ENCODE data around the gene FAM9A. TPM values are rescaled to one million over a fixed set of nuclear protein-coding genes. Genes with fewer than 3 reads are reported as not detected.
A peak's percentile ranks its signal among the peaks of the same experiment; 100 is the strongest.
"Not testable (repeated sequence)": the region's sequence is repeated elsewhere in the genome, so short reads cannot be mapped to it uniquely, and the experiment has no call there.

FAM9A gene
- total and polyA plus RNA-seq, 8 donors, result 0.08 to 0.43 (median 0.24) TPM; not detected in 3

DNA sequence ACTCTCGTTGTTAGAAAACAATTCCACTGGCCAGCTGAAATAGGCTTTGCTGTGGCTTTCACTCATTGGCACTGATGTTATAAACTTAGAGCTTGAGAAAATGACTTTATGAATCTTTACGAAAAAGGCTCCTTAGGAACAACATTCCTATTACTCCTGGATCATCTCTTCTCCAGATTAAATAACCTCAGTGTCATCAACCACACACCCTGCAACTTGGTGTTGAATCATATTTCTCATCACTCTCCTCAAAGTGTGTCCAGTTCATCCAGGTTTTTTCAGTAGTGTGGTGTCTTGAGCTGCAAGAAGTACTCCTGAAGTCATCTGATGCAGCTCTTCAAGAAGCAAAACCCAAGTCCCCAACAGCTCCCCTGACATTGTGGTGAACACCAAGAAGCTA lies 41.2 kb downstream of the FAM9A start:
- H3K27ac ChIP-seq, result no peak overlapping the region
- intact Hi-C loops (cut with DNase I), result no loop called here
- H3K4me1 ChIP-seq, result no peaks in the 10 kb centered on the region
- peaks cover 0 to 3% of the 10 kb centered on the region in 2 donors for H3K27me3 ChIP-seq
- DNase-seq (no peak), ATAC-seq (no peak)
- TF ChIP-seq, protein P1, sequence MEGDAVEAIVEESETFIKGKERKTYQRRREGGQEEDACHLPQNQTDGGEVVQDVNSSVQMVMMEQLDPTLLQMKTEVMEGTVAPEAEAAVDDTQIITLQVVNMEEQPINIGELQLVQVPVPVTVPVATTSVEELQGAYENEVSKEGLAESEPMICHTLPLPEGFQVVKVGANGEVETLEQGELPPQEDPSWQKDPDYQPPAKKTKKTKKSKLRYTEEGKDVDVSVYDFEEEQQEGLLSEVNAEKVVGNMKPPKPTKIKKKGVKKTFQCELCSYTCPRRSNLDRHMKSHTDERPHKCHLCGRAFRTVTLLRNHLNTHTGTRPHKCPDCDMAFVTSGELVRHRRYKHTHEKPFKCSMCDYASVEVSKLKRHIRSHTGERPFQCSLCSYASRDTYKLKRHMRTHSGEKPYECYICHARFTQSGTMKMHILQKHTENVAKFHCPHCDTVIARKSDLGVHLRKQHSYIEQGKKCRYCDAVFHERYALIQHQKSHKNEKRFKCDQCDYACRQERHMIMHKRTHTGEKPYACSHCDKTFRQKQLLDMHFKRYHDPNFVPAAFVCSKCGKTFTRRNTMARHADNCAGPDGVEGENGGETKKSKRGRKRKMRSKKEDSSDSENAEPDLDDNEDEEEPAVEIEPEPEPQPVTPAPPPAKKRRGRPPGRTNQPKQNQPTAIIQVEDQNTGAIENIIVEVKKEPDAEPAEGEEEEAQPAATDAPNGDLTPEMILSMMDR (IDR thresholded peaks at IDR 0.05), result no peak
- no peak overlapping the region for H3K4me3 ChIP-seq
- H3K36me3 ChIP-seq, result no peaks in the 10 kb centered on the region
- H3K9me3 ChIP-seq, result no peaks in the 10 kb centered on the region

DNA sequence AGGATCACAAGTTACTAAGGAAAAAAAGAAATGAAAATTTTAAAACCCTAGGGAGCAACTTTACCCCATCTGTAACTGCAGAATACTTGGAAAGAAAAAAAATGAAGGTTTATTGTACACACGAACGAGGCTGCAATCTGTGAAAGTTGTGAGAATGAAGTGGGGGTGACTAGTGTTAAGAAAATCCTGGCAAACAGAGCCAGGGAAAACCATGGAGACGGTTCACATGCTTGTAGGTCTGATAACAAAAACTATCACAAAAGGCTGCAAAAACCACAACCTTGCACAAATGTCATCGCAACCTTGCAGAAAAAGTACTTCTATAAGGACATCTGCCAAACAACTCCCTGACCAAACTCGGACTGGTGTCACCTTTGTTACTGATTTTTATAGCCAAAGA lies 42.5 kb downstream of the FAM9A start:
- intact Hi-C loops (cut with DNase I); H3K27me3 ChIP-seq; H3K4me1 ChIP-seq; H3K9me3 ChIP-seq; H3K36me3 ChIP-seq; H3K27ac ChIP-seq; DNase-seq; H3K4me3 ChIP-seq; ATAC-seq: not testable (repeated sequence)

DNA sequence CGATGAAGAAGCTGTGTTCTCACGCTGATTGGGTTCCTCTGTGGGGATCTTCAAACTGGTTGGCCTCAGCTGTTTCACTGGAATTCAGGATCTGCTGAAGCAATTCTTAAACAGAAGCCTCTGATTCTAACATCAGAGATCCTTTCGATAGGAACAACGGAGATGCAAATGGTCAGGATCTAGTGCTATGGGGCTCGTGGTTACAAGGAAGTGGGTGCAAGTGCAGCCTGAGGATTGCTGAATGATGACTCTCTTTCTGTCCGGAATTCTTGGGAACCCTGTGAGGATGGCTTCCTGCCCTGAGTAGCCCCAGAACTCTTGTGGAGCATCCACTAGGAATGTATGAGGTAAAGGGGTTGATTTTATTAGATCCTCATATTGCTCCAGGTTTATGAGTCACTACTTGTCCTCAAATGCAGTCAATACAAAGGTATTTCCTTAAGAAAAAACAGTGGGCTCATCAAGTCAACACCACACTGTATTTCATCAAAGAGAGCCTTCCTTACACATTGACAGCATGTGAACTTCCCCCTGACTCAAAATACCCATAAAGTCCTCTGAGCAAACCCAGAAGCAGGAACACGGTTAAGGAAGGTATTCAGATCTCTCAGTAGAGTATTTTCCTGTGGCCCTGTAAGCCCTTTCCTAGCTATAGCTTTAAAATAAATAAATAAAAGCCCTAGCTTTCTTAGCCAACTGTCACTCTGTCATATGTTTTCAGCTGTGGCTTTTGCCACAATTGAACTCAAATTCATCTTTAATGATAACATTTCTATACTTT lies 43.4 kb downstream of the FAM9A start:
- H3K4me3 ChIP-seq; ATAC-seq; DNase-seq; H3K27me3 ChIP-seq; intact Hi-C loops (cut with DNase I); H3K27ac ChIP-seq; H3K9me3 ChIP-seq; H3K4me1 ChIP-seq; H3K36me3 ChIP-seq: not testable (repeated sequence)

DNA sequence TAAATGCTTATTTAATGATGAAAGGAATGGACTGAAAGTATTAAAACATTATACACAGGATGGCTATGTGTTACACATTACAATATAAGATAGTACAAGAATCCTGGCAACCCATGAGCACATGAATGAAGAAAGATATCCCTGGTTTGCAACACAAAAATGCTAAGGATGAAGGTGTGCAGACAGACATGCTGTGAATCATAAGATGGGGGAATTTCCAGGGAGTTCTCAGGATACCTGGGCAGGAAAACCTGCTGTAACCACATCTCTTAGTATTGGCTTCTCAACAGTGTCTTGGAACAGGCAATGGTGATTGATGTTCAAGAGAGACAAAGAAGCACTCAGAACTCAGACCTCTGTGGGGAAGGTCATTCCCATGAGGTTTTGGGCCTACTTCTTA lies 45.4 kb downstream of the FAM9A start:
- DNase-seq, result no peak
- TF ChIP-seq, protein P1 (IDR thresholded peaks at IDR 0.05), result no peak
- no peaks in the 10 kb centered on the region for H3K9me3 ChIP-seq
- no peak overlapping the region for H3K27ac ChIP-seq
- ATAC-seq, result no peak
- intact Hi-C loops (cut with DNase I), result no loop called here
- no peaks in the 10 kb centered on the region for H3K4me1 ChIP-seq
- H3K27me3 ChIP-seq, result no peaks in the 10 kb centered on the region
- no peaks in the 10 kb centered on the region for H3K36me3 ChIP-seq
- H3K4me3 ChIP-seq, result no peak overlapping the region

DNA sequence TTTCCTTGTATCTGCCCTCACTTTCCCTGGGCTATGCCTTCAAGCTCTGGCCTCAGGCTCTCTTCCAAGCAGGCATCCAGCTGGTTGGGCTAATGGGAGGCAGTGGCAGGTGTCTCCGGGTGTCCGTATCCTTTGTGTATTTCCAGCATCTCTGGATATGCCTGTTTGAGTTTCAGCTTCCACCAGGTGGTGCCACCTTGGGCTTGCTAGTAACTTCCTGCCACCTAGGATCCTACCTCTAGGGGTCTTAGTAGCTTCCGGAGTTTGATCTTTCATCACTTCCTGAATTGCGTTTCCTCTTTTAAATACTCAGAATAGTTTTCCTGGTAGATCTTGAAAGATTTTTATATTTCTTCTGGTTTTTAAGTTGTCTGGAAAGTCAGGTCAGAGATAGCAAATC lies 46.1 kb downstream of the FAM9A start:
- Histone ChIP-seq H3K9me3 (no peaks in the 10 kb centered on the region), H3K4me1 (no peaks in the 10 kb centered on the region), H3K27ac (no peak overlapping the region), H3K27me3 (no peaks in the 10 kb centered on the region), H3K36me3 (no peaks in the 10 kb centered on the region), H3K4me3 (no peak overlapping the region)
- intact Hi-C loops (cut with DNase I), result no loop called here
- ATAC-seq (no peak), DNase-seq (no peak)
- TF ChIP-seq, protein P1 (IDR thresholded peaks at IDR 0.05), result no peak

DNA sequence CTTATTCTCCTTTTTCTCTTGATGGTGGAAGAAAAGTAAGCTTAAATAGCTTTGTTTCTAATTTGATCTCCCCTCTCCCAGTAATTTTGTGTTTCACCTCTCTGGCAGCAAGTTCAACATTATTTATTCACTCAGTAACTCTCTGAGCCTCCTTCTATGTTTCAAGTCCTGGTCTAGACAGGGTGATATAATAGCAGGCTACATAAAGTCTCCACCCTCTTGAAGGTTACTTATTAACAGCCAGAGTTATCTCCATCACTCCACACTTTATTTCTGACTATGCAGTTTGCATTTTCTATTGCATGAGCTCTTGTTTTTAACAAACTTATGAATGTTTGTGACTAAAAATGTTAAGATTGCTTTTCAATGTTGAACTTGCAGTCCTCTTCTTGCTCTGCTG lies 51.5 kb downstream of the FAM9A start:
- Histone ChIP-seq H3K9me3 (no peaks in the 10 kb centered on the region), H3K4me1 (no peaks in the 10 kb centered on the region), H3K36me3 (no peaks in the 10 kb centered on the region), H3K27me3 (no peaks in the 10 kb centered on the region), H3K27ac (no peak overlapping the region), H3K4me3 (no peak overlapping the region)
- TF ChIP-seq, protein P1 (IDR thresholded peaks at IDR 0.05), result no peak
- ATAC-seq (peak; percentile 50), DNase-seq (no peak)
- intact Hi-C loops (cut with DNase I), result no loop called here
